GM06990 (cell line): ENCODE measurements around the gene C2.

Source experiments
- DNase-seq: peaks from one replicate; pipeline ENCODE4 v3.0.0-alpha.2; 2011; ENCODE audit not compliant: insufficient read length; ENCODE audit errors: extremely low read depth
- H3K27me3 ChIP-seq: replicated peaks from 2 replicates; pipeline ENCODE4 v1.6.0; 2011; ENCODE audit warnings: low read length; ENCODE audit not compliant: control insufficient read depth, insufficient read depth
- H3K36me3 ChIP-seq: 2 replicates; pipeline ENCODE4 v1.5.1; 2011; ENCODE audit warnings: low read length; ENCODE audit not compliant: control insufficient read depth, insufficient read depth
- H3K4me3 ChIP-seq: replicated peaks from 2 replicates; pipeline ENCODE4 v1.5.1; 2011; ENCODE audit warnings: low read depth, mild to moderate bottlenecking, control low read depth, low read length
- CTCF ChIP-seq: IDR thresholded peaks from 2 replicates; pipeline ENCODE4 v1.5.1; 2011; ENCODE audit warnings: low read length, control low read depth, mild to moderate bottlenecking, inconsistent platforms; ENCODE audit not compliant: insufficient read depth, poor library complexity, severe bottlenecking

Gene C2

GRCh38 chr6:31949926-31950548 lies 22.5 kb downstream of the C2 start:
- DNase-seq = no peak

GRCh38 chr6:31952140-31952805 lies 24.8 kb downstream of the C2 start:
- Histone ChIP-seq H3K27me3 (no peaks in the 10 kb centered on the region), H3K36me3 (peaks cover 21% of the 10 kb centered on the region), H3K4me3 (no peak overlapping the region)
- no peak for DNase-seq
- TF ChIP-seq CTCF = peak; percentile 56

More at GRCh38 chr6:31949926-31950548, 22.5 kb downstream of the C2 start:
- Histone ChIP-seq H3K4me3 (no peak overlapping the region), H3K36me3 (peaks cover 14% of the 10 kb centered on the region), H3K27me3 (no peaks in the 10 kb centered on the region)
- TF ChIP-seq CTCF = no peak

GRCh38 chr6:31952890-31953289 lies 25.4 kb downstream of the C2 start:
- H3K36me3 ChIP-seq = peaks cover 21% of the 10 kb centered on the region

GRCh38 chr6:31954511-31954910 lies 27.0 kb downstream of the C2 start:
- H3K36me3 ChIP-seq = peaks cover 21% of the 10 kb centered on the region
- DNase-seq = no peak
- no peak overlapping the region for H3K4me3 ChIP-seq
- no peak for TF ChIP-seq CTCF
- H3K27me3 ChIP-seq = no peaks in the 10 kb centered on the region

More at GRCh38 chr6:31952890-31953289, 25.4 kb downstream of the C2 start:
- Histone ChIP-seq H3K27me3 (no peaks in the 10 kb centered on the region), H3K4me3 (no peak overlapping the region)
- no peak for TF ChIP-seq CTCF
- no peak for DNase-seq

- no peak for TF ChIP-seq CTCF
- Histone ChIP-seq H3K27me3 (no peaks in the 10 kb centered on the region), H3K36me3 (peaks cover 27% of the 10 kb centered on the region), H3K4me3 (no peak overlapping the region)
- DNase-seq = no peak
These were observed 29.3 kb downstream of the C2 start for GRCh38 chr6:31956796-31957195.
